Femur (tissue), 1 donor: ENCODE data around the gene ZNF606.
"Not testable (repeated sequence)": the region's sequence is repeated elsewhere in the genome, so short reads cannot be mapped to it uniquely, and the experiment has no call there.

ENCODE experiments used
- DNase-seq: peaks from one replicate; pipeline ENCODE4 v3.0.0-alpha.2; 2017

Gene ZNF606

DNA sequence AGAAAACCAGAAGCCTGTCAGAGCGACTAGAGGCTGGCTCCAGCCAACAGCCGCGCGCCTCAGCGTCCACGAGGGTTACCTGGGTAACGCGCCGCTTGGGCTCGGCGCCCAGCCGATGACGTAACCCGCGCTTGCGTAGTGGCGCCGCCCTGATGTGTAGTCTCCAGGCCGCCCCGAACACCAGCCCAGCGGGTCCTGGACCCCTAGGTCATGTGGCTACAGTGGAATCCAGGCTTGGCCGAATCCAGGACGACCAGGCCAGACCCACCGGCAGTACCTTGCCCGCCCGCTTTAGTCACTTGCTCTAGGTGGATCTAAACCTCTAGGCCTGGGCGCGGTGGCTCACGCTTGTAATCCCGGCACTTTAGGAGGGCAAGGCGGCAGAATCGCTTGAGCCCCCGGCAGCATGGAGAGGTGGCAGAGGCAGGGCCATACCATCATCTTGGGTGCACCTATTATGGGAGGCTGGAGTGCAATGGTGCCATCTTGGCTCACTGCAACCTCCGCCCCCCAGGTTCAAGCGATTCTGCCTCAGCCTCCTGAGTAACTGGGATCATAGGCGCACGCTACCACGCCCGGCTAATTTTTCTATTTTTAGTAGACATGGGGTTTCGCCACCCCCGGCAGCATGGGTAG, 7.2 kb upstream of the ZNF606 start:
- peak; percentile 93 for DNase-seq

DNA sequence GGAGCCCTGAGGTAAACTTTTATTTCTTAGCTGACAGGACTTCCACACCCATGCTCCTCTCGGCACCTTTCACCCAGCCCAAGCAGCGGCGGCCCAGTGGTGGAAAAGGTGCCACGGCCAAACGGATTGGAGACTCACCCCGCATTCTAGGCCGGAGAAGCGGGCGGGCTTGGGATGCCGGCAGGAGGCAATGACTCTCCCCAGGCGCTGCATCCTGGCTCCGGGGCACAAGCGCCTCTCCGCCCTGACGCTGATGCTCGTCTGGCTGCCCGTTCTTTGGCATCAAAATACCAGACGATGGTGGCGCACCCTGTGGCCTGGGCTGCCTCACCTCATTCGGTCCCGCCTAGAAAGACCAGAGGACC, 6.7 kb upstream of the ZNF606 start:
- no peak for DNase-seq

DNA sequence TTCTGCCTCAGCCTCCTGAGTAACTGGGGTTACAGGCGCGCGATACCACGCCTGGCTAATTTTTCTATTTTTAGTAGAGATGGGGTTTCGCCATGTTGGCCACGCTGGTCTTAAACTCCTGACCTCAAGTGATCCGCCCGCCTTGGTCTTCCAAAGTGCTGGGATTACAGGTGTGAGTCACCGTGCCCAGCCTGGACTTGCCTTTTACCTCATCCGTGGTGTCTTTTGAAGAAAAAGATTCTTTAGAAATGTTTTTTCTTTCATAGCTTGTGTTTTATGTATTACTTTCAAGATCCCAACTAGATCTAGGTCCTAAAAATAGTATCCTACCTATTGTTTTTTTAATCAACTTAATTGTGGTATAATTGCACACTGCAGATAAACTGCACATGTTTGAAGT, 6.3 kb upstream of the ZNF606 start:
- DNase-seq, result not testable (repeated sequence)

DNA sequence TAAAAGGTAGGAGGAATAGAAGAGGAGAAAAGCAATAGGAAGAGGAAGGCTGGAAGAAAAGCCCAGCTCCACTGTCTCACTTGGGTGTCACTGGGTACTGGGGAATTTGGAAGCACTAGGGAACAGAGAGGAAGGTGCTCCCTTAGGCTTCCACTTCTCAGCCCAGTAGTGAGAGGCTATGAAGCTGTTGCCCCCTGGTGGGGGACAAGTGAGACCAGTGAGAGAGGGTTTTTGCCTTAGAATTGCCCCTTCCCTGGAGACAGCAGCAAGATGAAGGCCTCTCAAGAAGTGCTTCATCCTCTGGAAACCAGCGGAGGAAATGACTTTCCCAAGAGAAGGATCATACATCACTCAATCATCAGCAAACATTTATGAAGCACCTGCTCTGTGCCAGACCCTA, 4.7 kb upstream of the ZNF606 start:
- no peak for DNase-seq

DNA sequence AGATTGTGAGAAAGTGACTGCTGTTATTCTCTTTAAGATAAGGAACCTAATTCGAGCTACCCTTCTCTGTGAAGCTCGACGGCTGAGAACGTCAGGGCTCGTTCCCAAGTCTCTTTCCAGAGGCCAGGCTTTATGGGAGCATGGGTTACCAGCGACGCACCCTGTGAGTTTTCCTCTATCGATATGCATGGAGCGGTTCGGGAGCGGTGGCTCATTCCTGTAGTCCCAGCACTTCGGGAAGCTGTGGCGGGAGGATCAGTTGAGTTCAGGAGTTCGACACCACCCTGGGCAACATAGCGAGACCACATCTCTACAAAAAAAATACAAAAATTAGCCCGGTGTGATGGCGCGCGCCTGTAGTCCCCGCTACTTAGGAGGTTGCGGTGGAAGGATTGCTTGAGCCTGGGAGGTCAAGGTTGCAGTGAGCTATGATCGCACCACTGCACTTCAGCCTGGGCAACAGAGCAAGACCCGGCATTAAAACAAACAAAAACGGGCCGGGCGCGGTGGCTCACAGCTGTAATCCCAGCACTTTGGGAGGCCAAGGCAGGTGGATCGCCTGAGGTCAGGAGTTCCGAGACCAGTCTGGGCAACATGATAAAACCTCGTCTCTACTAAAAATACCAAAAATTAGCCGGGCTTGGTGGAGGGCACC, 681 bp upstream of the ZNF606 start:
- DNase-seq, result no peak

DNA sequence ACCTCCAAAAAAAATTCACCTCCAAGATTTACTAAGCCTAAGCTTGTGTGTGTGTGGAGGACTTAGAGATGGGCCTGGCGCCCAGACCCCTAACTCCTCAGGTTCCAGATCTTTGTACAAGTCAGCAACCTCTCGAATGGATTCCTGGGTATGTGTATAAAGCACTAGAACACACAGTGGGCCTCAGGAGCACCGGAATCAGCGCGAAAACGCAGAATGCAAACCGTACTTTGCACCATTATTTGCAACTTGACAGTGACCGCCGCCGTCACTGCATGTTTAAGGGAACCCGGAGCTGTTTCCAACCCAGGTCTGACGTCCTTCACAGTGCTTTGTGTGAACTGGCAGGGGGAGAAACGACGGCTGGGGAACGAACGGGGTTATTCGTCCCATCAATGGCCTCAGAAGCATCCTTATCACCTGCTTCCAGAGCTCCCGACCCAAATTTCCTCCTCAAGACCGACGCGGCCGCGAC, 688 bp downstream of the ZNF606 start:
- peak; percentile 33 for DNase-seq

DNA sequence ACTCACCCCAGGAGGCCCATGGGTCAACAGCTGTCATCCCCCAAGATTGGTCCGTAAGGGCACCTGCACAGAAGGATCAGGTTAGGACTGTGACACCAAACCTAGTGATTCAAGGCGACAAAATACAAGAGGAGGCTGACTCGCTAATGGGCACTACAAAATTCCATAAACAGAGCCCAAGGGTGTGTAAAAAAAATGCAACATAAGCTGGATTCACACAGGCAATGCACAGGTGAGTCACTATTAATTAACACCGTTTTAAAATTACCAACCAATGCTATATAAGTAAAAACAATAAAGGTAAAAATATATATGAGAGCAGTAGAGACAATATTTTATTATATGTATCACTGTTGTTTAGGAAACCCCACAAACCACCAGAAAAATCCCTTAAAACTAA, 1.9 kb downstream of the ZNF606 start:
- no peak for DNase-seq

DNA sequence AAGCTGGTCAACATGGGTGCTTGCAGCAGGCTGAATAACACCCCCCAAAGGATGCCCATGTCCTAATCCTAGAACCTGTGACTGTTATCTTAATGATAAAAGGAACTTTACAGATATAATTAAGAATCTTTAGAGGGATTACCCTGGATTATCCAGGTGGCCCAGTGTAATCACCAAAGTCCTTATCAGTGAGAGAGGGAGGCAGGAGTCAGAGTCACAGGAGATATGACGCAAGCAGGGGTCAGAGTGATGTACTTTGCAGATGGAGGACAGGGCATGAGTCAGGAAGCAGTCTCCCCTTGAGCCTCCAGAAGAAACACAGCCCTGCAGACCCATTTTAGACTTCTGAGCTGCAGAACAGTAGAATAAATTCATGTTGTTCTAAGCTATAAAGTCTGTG, 9.8 kb downstream of the ZNF606 start:
- no peak for DNase-seq

DNA sequence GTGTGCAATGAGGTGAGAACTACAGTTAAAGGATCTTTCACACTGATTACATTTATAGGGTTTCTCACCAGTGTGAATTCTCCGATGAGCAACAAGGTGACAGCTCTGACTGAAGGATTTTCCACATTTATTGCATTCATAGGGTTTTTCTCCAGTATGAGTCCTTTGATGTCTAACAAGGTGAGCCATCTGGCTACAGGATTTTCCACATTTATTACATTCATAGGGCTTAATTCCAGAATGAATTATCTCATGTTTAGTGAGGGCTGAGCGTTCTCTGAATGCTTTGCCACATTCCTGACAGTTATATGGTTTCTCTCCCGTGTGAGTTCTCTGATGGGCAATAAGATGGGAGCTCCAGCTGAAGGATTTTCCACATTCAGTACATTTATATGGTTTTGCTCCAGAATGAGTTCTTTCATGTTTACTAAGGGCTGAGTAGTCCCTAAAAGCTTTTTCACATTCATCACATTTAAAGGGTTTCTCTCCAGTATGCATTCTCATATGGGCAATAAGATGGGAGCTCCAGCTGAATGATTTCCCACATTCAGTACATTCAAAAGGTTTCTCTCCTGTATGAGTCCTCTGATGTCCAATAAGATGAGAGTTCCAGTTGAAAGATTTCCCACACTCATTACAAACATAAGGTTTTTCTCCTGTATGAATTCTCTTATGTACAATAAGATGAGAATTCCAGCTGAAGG, 23.9 kb downstream of the ZNF606 start:
- DNase-seq, result no peak

DNA sequence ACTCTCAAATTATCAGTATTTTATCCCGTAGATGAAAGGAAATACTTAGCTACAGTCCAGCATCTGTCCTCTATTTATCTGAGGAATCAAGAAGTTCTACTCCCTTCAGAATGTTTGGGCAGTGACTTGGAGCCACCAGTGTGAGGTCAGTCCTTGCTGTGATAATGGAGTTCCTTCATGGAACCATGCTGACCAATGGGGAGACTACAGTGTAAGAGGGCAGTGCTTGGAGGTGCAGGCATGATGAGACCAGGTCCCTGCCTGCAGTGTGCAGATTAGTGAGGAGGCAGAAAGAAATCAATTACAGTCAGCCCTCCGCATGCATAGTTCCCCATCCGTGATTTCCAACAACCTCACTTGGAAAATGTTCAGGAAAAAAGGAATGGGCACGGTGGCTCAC, 28.2 kb downstream of the ZNF606 start, which contains the start of gene C19orf18:
Gene C19orf18 (minus strand): TSS at position 101 of the 400 bp plus-strand sequence. CDS start 102 bp downstream, outside the sequence.
- no peak for DNase-seq

DNA sequence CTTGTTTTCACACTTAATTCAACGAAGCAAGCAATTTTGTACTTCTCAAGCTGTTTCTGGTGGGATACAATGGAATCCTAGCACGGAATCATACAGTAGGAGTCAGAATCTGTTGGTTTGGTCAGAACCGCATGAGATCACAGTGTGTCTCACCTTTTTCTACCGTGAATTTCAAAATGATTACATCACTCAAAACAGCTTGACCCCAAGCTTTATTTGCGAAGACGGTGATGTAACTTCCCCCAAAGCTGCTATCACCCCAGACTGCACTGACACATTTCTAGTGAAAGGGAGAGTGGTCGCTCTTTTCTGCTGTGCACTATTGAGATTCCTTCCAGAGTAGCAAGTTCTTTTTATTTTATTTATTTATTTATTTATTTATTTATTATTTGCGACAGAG, 37.9 kb downstream of the ZNF606 start:
- no peak for DNase-seq

DNA sequence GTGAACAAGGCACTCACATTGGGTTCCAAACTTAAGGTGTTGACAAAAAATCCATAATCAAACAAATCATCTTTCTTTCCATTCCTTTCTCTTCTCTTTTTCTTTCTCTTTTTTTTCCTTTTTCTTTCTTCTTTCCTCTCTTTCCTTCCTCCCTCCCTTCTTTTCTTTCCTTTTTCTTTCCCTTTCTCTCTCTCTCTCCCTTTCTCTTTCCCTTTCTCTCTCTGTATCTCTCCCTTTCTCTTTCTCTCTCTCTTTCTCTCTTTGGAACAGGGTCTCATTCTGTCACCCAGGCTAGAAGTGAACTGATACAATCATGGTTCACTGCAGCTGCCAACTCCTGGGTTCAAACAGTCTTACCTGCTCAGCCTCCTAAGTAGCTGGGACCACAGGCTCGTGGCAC, 40.8 kb downstream of the ZNF606 start:
- DNase-seq, result no peak

DNA sequence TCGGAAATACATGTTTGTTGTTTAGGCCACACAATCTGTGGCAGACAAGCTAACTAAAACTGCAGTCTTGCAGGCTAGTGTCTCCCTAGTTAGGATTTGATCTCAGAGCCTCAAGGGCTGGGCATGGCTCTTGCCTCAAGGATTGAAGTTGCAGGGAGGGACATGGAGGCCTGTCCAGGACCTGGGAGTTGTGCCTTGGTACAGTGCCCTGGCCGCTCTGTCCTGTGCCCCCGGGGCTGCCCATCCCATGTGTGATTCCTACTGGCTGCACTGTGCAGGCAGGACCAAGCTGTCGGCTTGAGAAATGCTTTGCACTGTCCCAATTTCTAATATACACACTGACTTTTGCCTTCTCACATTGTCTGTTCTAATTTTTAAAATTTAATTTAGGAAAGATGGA, 47.6 kb downstream of the ZNF606 start:
- DNase-seq, result no peak

DNA sequence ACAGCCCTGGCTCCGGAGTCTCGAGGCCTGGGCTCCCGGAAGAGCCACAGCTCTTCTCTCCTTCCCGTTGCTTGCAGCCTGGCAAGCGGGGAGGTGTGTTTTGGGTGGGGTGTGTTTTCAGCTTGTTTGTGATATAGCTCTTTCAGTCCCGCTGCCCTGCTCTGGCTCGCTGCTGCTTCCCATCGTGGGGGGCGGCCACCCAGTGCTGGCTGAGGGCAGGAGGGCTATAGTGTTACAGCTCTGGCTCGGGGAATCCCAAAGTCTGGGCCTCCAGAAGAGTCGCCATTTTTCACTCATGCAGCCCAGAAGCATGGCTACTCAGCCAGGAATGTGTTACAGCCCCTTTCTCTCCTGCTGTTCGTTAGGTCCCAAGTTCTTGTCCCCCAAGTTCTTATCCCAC, 52.9 kb downstream of the ZNF606 start:
- no peak for DNase-seq

DNA sequence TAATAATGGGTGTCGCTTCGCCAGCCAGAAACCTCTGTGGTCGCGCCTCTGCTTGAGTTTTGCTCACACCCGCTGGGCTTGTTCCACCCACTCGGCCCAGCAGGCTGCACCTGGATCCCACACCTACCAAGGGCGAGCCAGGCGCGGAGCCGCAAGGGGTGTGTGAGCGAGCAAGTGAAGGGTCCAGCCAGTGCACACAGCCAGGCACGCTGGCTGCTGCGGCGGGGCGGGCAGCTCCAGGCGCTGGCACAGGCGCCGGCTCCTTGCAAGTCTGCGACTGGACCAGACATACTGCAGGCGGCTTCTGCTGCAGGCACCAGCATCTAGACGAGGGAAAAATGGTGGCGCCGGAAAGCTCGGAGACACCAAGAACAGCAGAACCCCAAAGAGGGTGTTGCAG, 53.3 kb downstream of the ZNF606 start:
- no peak for DNase-seq

DNA sequence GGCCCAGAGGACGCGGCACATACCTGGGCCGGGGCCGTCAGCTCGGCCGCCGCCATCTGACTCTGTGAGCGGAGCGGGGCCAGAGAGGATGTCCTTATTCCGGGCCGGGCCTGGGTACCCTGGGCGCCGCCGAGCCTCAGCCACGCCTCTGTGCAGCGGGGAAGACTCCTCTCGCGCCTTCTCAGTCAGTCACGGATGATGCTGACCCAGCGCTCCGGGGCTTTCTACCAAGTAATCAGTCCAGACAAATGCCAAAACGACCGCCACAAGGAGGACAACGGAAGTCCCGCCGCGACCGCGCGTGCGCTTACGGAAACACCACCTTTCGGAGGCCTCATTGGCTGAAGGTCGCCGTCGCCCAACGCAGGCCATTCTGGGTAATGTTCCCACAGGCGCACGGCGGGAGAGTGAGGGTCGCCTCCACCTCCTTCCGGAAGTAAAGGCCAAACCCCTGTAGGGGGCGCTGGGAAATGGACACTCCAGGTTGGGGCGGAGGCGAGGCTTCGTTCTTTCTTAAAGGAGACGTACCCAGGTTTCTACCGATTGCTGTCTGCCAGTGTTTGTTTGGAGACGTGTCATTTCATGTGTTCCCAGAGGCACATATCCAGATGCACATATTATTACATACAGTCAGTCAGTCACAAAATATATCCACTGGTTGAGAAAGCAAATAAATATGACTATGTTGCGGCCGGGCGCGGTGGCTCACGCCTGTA, 55.0 kb downstream of the ZNF606 start, which contains the start of gene ZNF256:
Gene ZNF256 (minus strand): TSS at position 288 of the 716 bp plus-strand sequence. CDS start 232 bp downstream, at position 56.
- DNase-seq, result peak; percentile 98

DNA sequence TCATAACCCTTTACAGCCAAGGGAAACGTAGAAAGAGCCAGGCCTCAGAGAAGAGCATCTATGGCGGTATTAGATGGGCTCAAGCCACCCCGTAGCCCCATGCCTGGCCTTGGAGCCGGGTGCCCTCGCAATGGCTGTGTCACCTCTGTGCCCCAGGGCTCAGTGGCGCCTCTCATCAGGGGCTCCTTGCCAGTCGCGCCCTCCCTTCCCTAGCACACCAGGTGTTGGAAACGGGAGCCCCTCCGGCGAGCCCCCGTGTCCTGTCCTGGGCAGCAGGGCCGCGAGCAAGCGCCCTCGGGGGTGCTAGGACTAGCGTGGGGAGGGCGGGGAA, 55.6 kb downstream of the ZNF606 start:
- DNase-seq, result peak; percentile 18

DNA sequence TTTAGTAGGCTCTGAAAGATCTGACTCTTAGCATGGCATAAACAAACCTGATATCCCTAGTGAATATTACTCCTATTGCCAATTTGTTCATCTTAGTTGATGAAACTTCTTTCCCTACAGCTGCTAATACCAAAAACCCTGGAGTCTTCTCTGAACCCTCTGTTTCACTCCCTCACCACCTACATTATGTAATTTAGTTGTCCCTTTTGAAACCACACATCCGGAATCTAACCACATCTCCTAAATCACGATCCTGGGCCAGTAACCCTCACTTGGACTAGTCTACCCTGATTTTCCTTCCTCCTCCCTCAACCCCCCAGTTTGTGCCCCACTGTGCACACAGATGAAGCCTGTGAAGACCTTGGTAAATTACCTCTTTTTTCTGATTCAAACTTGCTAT, 56.3 kb downstream of the ZNF606 start:
- DNase-seq, result no peak

DNA sequence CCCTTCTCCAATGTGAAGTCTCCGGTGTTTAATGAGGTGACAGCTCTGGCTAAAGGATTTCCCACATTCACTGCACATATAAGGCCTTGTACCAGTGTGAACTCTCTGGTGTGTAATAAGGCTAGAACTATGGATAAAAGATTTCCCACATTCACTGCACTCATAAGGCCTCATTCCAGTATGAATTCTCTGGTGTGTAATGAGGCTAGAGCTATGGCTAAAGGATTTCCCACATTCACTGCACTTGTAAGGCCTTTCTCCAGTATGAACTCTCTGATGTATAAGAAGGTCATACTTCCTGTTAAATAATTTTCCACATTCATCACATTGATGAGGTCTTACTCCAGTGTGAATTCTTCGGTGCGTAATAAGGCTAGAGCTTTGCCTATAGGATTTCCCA, 61.0 kb downstream of the ZNF606 start:
- no peak for DNase-seq

DNA sequence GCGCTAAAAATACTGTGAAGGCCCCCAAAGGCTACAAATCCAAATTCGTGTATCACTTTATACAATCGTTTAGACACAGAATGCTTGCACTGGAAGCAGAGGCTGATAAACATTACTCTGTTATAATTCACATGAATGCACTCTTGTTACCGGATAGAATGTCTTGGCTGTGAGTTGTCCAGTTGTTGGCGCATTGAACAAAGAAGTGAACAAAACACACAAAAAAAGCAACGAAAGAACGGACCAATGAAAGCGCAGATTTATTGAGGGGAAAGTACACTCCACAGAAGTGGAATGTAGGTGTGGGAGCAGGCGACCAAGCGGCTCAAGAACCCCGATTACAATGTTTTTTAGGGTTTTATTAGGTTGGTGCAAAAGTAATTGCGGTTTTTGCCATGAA, 66.9 kb downstream of the ZNF606 start:
- DNase-seq, result no peak

DNA sequence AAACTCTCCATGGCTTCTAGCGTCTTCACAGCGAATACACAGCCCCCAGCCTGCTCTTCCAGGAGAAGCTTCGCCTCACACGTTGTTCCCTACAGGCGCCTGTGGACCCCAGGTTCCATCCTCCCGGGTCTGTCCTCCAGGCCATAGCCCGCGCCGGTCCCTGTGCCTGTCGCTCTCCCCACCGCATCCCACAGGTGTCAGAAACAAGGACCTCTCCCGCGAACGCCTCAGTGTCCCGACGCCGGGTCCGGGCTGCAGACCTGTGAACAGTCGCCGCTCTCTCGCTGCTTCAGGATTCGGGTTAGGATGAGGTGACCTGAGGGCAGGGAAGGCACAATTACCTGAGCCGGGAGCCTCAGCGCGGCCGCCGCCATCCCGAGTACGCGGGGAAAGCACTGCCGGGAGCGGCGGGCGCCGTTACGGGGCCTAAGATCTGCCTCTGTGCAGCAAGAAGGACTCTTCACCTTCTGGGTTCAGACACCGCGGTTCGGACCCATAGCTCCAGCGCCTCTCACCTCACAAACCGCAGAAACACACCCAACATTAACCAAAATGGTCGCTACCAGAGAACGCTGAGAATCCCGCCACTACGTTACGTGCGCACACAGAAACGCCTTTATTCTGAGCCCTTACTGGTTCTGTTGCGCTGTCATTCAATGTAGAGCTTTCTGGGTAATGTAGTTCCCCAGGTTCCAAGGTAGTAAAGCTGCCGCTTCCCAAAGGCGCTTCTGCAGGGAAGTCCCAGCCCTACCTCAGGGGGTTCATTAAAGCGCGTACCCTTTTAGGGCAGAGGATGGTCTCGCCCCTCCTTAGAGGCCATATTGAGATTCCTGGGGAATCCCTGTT, 67.6 kb downstream of the ZNF606 start, which contains the start of gene ZNF418:
Gene ZNF418 (minus strand): TSS at position 583 of the 846 bp plus-strand sequence. CDS start 1,580 bp downstream, outside the sequence.
- DNase-seq, result peak; percentile 86

DNA sequence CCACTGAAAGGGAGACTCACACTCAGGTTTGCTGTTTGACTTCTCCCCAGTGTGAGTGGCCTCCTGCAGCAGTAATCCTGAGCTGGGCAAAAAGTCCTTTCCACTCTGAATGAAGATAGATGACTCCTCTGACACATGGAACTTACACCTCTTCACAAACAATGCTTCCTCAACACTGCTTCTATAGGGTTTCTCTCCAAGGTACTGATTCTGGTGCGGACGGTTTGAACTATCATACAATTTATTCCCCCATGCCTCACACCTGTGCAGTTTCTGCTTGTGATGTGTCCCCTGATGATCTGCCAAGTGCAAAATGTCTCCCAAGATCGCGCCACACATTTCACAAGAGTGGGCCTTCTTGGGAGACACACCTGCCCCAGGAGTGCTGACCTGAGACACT, 75.0 kb downstream of the ZNF606 start:
- DNase-seq, result no peak
